K562 (cell line): Measurements from ENCODE around the gene GALNT15. TPM values are rescaled to one million over a fixed set of nuclear protein-coding genes. Genes with fewer than 3 reads are reported as not detected.

Experiments used
- ATAC-seq: fragments of 200-7000 bp; cut with Tn5 transposase; 3 replicates; pipeline ENCODE4 v1.9.1; 2020; ENCODE audit warnings: moderate library complexity
- BruUV-seq: library from RNA; stranded (reverse); fragments of 400-500 nt; replicated peaks from 2 replicates; lab custom pipeline; 2021; lab: Mats Ljungman, UMichigan
- CTCF ChIA-PET: fragments of 300-600 bp; formaldehyde crosslinking; extraction: SDS; loops from one replicate; lab custom pipeline; 2021; ENCODE audit warnings: low intra/inter-chr PET ratio; lab: Yijun Ruan, JAX
- POLR2A ChIA-PET: fragments of 300-600, 350-650 bp; sonication (Branson Sonifier 250); formaldehyde crosslinking; extraction: SDS; loops from one replicate; lab custom pipeline; 2021; ENCODE audit warnings: antibody characterized with exemption, inconsistent platforms; lab: Yijun Ruan, JAX
- DNase-seq, 4 experiments: peaks; one replicate each; pipeline versions ENCODE4 v3.0.0 to v3.0.0-alpha.2; 2011 to 2018; ENCODE audit warnings: low spot score in 3 of 4, mixed read lengths in 3 of 4; ENCODE audit errors: extremely low read depth in 1 of 4
- FAIRE-seq: peaks from 2 replicates; lab custom pipeline; 2011; peaks lifted over from hg19 to GRCh38; lab: Jason Lieb, UNC
- H2AFZ ChIP-seq: 2 replicates; pipeline ENCODE4 v1.6.0; 2011; ENCODE audit warnings: low read depth, low read length, control low read depth, inconsistent platforms
- H3K27ac ChIP-seq: fragments of 200-600 bp; 3 replicates; pipeline ENCODE4 v1.8.0; 2011; ENCODE audit warnings: low read depth, mild to moderate bottlenecking, control low read depth, inconsistent platforms, low read length, moderate library complexity, mixed read lengths; ENCODE audit errors: extremely low read depth
- H3K27me3 ChIP-seq, 2 experiments: fragments of 300-600 bp in 1 of 2; 2 replicates in 1 of 2; 3 replicates in 1 of 2; pipeline versions ENCODE4 v1.6.0 to v1.8.0; 2011; ENCODE audit warnings: inconsistent platforms in 2 of 2, low read length in 2 of 2, mild to moderate bottlenecking in 1 of 2, mixed read lengths in 1 of 2, moderate library complexity in 1 of 2; ENCODE audit not compliant: control insufficient read depth in 2 of 2, insufficient read depth in 2 of 2
- H3K36me3 ChIP-seq: fragments of 300-600 bp; 3 replicates; pipeline ENCODE4 v1.8.0; 2011; ENCODE audit warnings: mild to moderate bottlenecking, low read length, inconsistent platforms; ENCODE audit not compliant: control insufficient read depth, insufficient read depth
- H3K4me1 ChIP-seq, 2 experiments: fragments of 200-600 bp in 1 of 2; replicated peaks in 1 of 2; 2 replicates in 1 of 2; 3 replicates in 1 of 2; pipeline versions ENCODE4 v1.5.1 to v1.8.0; 2011; ENCODE audit warnings: inconsistent platforms in 2 of 2, low read length in 2 of 2, mild to moderate bottlenecking in 1 of 2, mixed read lengths in 1 of 2, moderate library complexity in 1 of 2; ENCODE audit not compliant: control insufficient read depth in 2 of 2, insufficient read depth in 2 of 2
- H3K4me2 ChIP-seq: 2 replicates; pipeline ENCODE4 v1.6.1; 2011; ENCODE audit warnings: low read length, control low read depth, inconsistent platforms, mixed read lengths; ENCODE audit not compliant: insufficient read depth
- H3K4me3 ChIP-seq: fragments of 200-600 bp; sonication (generic), shearing (Covaris generic); 2 replicates; pipeline ENCODE4 v1.5.1; 2016; ENCODE audit warnings: control low read depth, inconsistent platforms
- H3K79me2 ChIP-seq: fragments of 200-600 bp; 3 replicates; pipeline ENCODE4 v1.8.0; 2011; ENCODE audit warnings: low read length, inconsistent platforms; ENCODE audit not compliant: control insufficient read depth, insufficient read depth
- H3K9ac ChIP-seq, 2 experiments: 2 replicates each; pipeline versions ENCODE4 v1.6.0 to v1.6.1; 2011; ENCODE audit warnings: low read depth in 2 of 2, low read length in 2 of 2, control low read depth in 1 of 2, inconsistent platforms in 1 of 2, mild to moderate bottlenecking in 1 of 2, mixed read lengths in 1 of 2; ENCODE audit not compliant: insufficient read depth in 1 of 2
- H3K9me1 ChIP-seq: one replicate; pipeline ENCODE4 v1.6.0; 2011; ENCODE audit warnings: inconsistent platforms, mild to moderate bottlenecking, low read length, moderate library complexity; ENCODE audit not compliant: control insufficient read depth, insufficient read depth
- H3K9me3 ChIP-seq: replicated peaks from 2 replicates; pipeline ENCODE4 v1.5.1; 2011; ENCODE audit warnings: low read depth, low read length, inconsistent platforms; ENCODE audit not compliant: control insufficient read depth, insufficient read depth
- H4K20me1 ChIP-seq: replicated peaks from 2 replicates; pipeline ENCODE4 v1.6.1; 2011; ENCODE audit warnings: low read length, inconsistent platforms, mixed read lengths; ENCODE audit not compliant: control insufficient read depth, insufficient read depth
- ELF1 ChIP-seq: fragments of 200-800 bp; sonication (Bioruptor generic); IDR thresholded peaks from 2 replicates; pipeline ENCODE4 v1.6.1; 2016; ENCODE audit warnings: missing genetic modification characterization, missing compliant biosample characterization
- FOXM1 ChIP-seq, 2 experiments: fragments of 450-650 bp in 1 of 2; sonication (generic) in 1 of 2; formaldehyde crosslinking in 1 of 2; IDR thresholded peaks; 2 replicates each; pipeline versions ENCODE4 v1.6.1 to v1.9.0; 2017 to 2022; ENCODE audit warnings: low read depth in 2 of 2, mild to moderate bottlenecking in 2 of 2, missing genetic modification reagents in 1 of 2, moderate library complexity in 1 of 2
- FOXP4 ChIP-seq: sonication (generic); formaldehyde crosslinking; IDR thresholded peaks from 2 replicates; pipeline ENCODE4 v1.8.0; 2022; ENCODE audit warnings: mild to moderate bottlenecking, missing genetic modification reagents, borderline replicate concordance
- GTF2F1 ChIP-seq: IDR thresholded peaks from 2 replicates; pipeline ENCODE4 v1.6.1; 2011; ENCODE audit warnings: low read depth, low read length, improper control_type of control experiment
- NCOA2 ChIP-seq, 2 experiments: fragments of 450-650 bp; IDR thresholded peaks; 2 replicates each; pipeline ENCODE4 v1.6.1; 2018; ENCODE audit warnings: mild to moderate bottlenecking in 2 of 2, moderate library complexity in 1 of 2; ENCODE audit not compliant: partially characterized antibody in 2 of 2
- NEUROD1 ChIP-seq: fragments of 150-350 bp; IDR thresholded peaks from 2 replicates; pipeline ENCODE4 v1.6.1; 2014; ENCODE audit warnings: borderline replicate concordance, low read length, low read depth; ENCODE audit not compliant: partially characterized antibody
- NFYB ChIP-seq: IDR thresholded peaks from 2 replicates; pipeline ENCODE4 v1.6.1; 2011; ENCODE audit warnings: mild to moderate bottlenecking, moderate library complexity; ENCODE audit not compliant: insufficient read length; ENCODE audit errors: extremely low read depth
- SIN3B ChIP-seq: fragments of 450-650 bp; IDR thresholded peaks from 2 replicates; pipeline ENCODE4 v1.6.1; 2017; ENCODE audit warnings: low read depth, mild to moderate bottlenecking, moderate library complexity
- TCFL5 ChIP-seq: fragments of 250-450 bp; sonication (Bioruptor Pico); conservative IDR thresholded peaks from 2 replicates; pipeline ENCODE4 v1.6.1; 2021; ENCODE audit warnings: mild to moderate bottlenecking, moderate library complexity, matching md5 sums
- ZFP36 ChIP-seq: fragments of 150-350 bp; IDR thresholded peaks from 2 replicates; pipeline ENCODE4 v1.6.1; 2018; ENCODE audit warnings: low read length, low read depth; ENCODE audit not compliant: partially characterized antibody
- WGBS: fragments of 100-300 bp; shearing (Covaris generic); methylation state at CpG from one replicate; pipeline ENCODE4 v1.1.6; 2016; ENCODE audit warnings: low coverage, mixed read lengths; ENCODE audit not compliant: insufficient coverage; ENCODE audit errors: missing lambda C conversion rate; 5-methylcytosine and 5-hydroxymethylcytosine counted together
- in situ Hi-C: fragments of 300-500 bp; cut with MboI; formaldehyde crosslinking; loops from 4 replicates; pipeline ENCODE4 v1.15.0; 2018; ENCODE audit warnings: inconsistent platforms, mixed read lengths
- intact Hi-C: fragments of 100-400 bp; cut with micrococcal nuclease; formaldehyde crosslinking; loops from 2 replicates; pipeline ENCODE4 v1.14.2; 2022
- polyA plus RNA-seq, 8 experiments: library from polyadenylated mRNA; depleted of rRNA in 4 of 8; stranded (reverse) in 5 of 8; unstranded in 3 of 8; fragments of >200 nt; fragmentation: Nextera tagmentation in 2 of 8; fragmentation: Illumina TruSeq in 1 of 8; extraction: Ambion mirVana in 2 of 8; extraction: Trizol in 1 of 8; gene quantifications; 2 replicates each; pipeline versions ENCODE4 v1.2.1 to v1.2.3, GENCODE V29; 2011 to 2014; ENCODE audit warnings: inconsistent platforms in 1 of 8, missing spikeins in 1 of 8
- total RNA-seq, 7 experiments: library from RNA; depleted of rRNA in 6 of 7; stranded (reverse); fragments of >200 nt in 6 of 7; fragmentation: Illumina TruSeq in 2 of 7; extraction: Trizol in 2 of 7; gene quantifications; 2 replicates each; pipeline versions ENCODE4 v1.2.1 to v1.2.3, GENCODE V29; 2011 to 2021; ENCODE audit warnings: low replicate concordance in 1 of 7
- TF ChIP-seq, protein P1 (sequence below): sonication (generic); formaldehyde crosslinking; IDR thresholded peaks from 2 replicates; pipeline ENCODE4 v1.8.0; 2022; ENCODE audit warnings: mild to moderate bottlenecking, missing genetic modification reagents

The GALNT15 gene
- total and polyA plus RNA-seq, 9 of the 15 experiments (the other 6 are each of a cell fraction or from before 2014, with no cell fraction given), result not detected

DNA sequence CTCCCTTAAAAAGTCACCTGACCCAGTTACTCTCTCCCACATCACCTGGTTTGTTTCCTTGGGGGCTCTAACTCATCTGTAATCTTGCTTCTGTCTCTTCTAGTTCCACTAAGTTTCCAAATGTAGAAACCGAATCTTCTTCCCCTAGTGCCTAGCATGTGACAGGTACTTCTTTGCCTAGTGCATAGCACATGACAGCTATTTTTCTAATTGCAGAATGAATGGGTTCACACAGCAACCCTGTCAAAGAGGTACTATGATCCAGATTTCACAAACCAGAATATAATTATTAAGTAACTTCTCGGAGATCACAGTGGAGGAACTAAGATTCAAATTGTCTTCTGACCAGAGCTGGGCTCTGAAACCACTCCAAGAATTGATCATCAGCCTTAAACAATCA is 82.8 kb downstream of the GALNT15 start:
- ATAC-seq, result no peak
- no peak for FAIRE-seq
- intact Hi-C loops, result no loop called here
- no peak for TF ChIP-seq ELF1
- TF ChIP-seq, protein P1, sequence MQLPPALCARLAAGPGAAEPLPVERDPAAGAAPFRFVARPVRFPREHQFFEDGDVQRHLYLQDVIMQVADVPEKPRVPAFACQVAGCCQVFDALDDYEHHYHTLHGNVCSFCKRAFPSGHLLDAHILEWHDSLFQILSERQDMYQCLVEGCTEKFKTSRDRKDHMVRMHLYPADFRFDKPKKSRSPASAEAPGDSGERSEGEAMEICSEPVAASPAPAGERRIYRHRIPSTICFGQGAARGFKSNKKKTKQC (CRISPR knock-in tag), result no peak
- no peak for TF ChIP-seq NEUROD1
- no peak for TF ChIP-seq NFYB
- no peak for TF ChIP-seq GTF2F1
- TF ChIP-seq SIN3B, result no peak
- no peak for TF ChIP-seq ZFP36
- TF ChIP-seq TCFL5 (CRISPR knock-in tag), result no peak
- TF ChIP-seq NCOA2 (IDR thresholded peaks at IDR 0.05; ENCODE audit: partially characterized antibody in 2 of 2), result no peak
- TF ChIP-seq FOXP4 (CRISPR knock-in tag), result no peak
- no peak for TF ChIP-seq FOXM1 (IDR thresholded peaks at IDR 0.05; ENCODE audit: low read depth)
- no peak for TF ChIP-seq FOXM1 (CRISPR knock-in tag; IDR thresholded peaks at IDR 0.05; ENCODE audit: low read depth)

More for the DNA sequence above, 82.8 kb downstream of the GALNT15 start:
- no peak for DNase-seq
- ChIA-PET CTCF (no interaction called here), POLR2A (interaction anchor here (0.7 to 1.5 kb wide), 2 partner anchors 9 to 33 kb away, joined by 3 to 4 read pairs; no protein-coding TSS in a partner anchor)
- Histone ChIP-seq H3K4me2 (no peak overlapping the region), H3K27ac (no peak overlapping the region), H3K4me1 (no peaks in the 10 kb centered on the region), H3K9me3 (no peaks in the 10 kb centered on the region), H3K27me3 (peaks cover 2 to 8% of the 10 kb centered on the region in 2 experiments; a peak in 1 of 5 replicates), H3K4me3 (no peak overlapping the region), H3K9ac (no peak overlapping the region), H3K79me2 (peaks cover 3% of the 10 kb centered on the region; the same call in 1 of the 3 replicates), H3K9me1 (no peaks in the 10 kb centered on the region), H3K36me3 (peaks cover 34% of the 10 kb centered on the region), H4K20me1 (no peaks in the 10 kb centered on the region), H2AFZ (no peak overlapping the region)
- BruUV-seq, result no TSS peak
- WGBS, result 49% methylated on average over 2 of the region's 2 CpGs
- in situ Hi-C loops, result no loop called here
